H9 (cell line): ENCODE measurements around the gene RNU6-1. TPM values are rescaled to one million over a fixed set of nuclear protein-coding genes. Genes with fewer than 3 reads are reported as not detected.

Source experiments
- DNase-seq: peaks from one replicate; pipeline ENCODE4 v3.0.0-alpha.2; 2017
- H2AFZ ChIP-seq: one replicate; pipeline ENCODE4 v1.6.1; 2013; ENCODE audit warnings: mild to moderate bottlenecking, low read length, control low read depth, moderate library complexity
- H2AK5ac ChIP-seq: 2 replicates; pipeline ENCODE4 v1.6.1; 2013; ENCODE audit warnings: low read length, control low read depth, mixed read lengths; ENCODE audit not compliant: insufficient read length
- H2BK120ac ChIP-seq: one replicate; pipeline ENCODE4 v1.6.1; 2013; ENCODE audit warnings: low read depth, mild to moderate bottlenecking, low read length, control low read depth, inconsistent platforms; ENCODE audit not compliant: poor library complexity, severe bottlenecking
- H2BK12ac ChIP-seq: 2 replicates; pipeline ENCODE4 v1.6.1; 2013; ENCODE audit warnings: low read length, control low read depth, mixed read lengths, low read depth; ENCODE audit not compliant: insufficient read length
- H2BK15ac ChIP-seq: 2 replicates; pipeline ENCODE4 v1.6.1; 2013; ENCODE audit warnings: low read depth, low read length, control low read depth
- H2BK20ac ChIP-seq: one replicate; pipeline ENCODE4 v1.6.1; 2013; ENCODE audit warnings: low read depth, mild to moderate bottlenecking, low read length, control low read depth, inconsistent platforms; ENCODE audit not compliant: poor library complexity, severe bottlenecking
- H2BK5ac ChIP-seq: 2 replicates; pipeline ENCODE4 v1.6.1; 2013; ENCODE audit warnings: low read length, control low read depth, mixed read lengths; ENCODE audit not compliant: insufficient read length
- H3K14ac ChIP-seq: 2 replicates; pipeline ENCODE4 v1.6.1; 2013; ENCODE audit warnings: low read length, control low read depth; ENCODE audit not compliant: insufficient read depth
- H3K18ac ChIP-seq: 2 replicates; pipeline ENCODE4 v1.6.1; 2013; ENCODE audit warnings: low read depth, mild to moderate bottlenecking, mixed read lengths, low read length, control low read depth; ENCODE audit not compliant: insufficient read length
- H3K23ac ChIP-seq: 2 replicates; pipeline ENCODE4 v1.6.1; 2013; ENCODE audit warnings: low read length, control low read depth, mixed read lengths, low read depth; ENCODE audit not compliant: insufficient read length
- H3K23me2 ChIP-seq: 2 replicates; pipeline ENCODE4 v1.6.1; 2013; ENCODE audit warnings: low read depth, mild to moderate bottlenecking, mixed read lengths, low read length, control low read depth; ENCODE audit not compliant: insufficient read length, poor library complexity, severe bottlenecking
- H3K27ac ChIP-seq: 2 replicates; pipeline ENCODE4 v1.5.1; 2013; ENCODE audit warnings: low read length, control low read depth, mixed read lengths, low read depth; ENCODE audit not compliant: insufficient read length
- H3K27me3 ChIP-seq: 2 replicates; pipeline ENCODE4 v1.6.1; 2013; ENCODE audit warnings: low read length, control low read depth, inconsistent platforms; ENCODE audit not compliant: insufficient read depth
- H3K4ac ChIP-seq: 2 replicates; pipeline ENCODE4 v1.6.1; 2013; ENCODE audit warnings: low read depth, mild to moderate bottlenecking, control low read depth, inconsistent platforms, low read length, moderate library complexity
- H3K4me1 ChIP-seq: 2 replicates; pipeline ENCODE4 v1.6.1; 2013; ENCODE audit warnings: low read length, control low read depth, inconsistent platforms; ENCODE audit not compliant: insufficient read depth
- H3K4me2 ChIP-seq: 2 replicates; pipeline ENCODE4 v1.6.1; 2013; ENCODE audit warnings: low read length, control low read depth, mixed read lengths; ENCODE audit not compliant: insufficient read length, insufficient read depth
- H3K56ac ChIP-seq: 2 replicates; pipeline ENCODE4 v1.6.1; 2013; ENCODE audit warnings: low read depth, mild to moderate bottlenecking, mixed read lengths, low read length, control low read depth; ENCODE audit not compliant: insufficient read length
- H3K79me1 ChIP-seq: 2 replicates; pipeline ENCODE4 v1.6.1; 2013; ENCODE audit warnings: low read depth, mild to moderate bottlenecking, moderate library complexity, low read length, control low read depth, inconsistent platforms; ENCODE audit not compliant: insufficient read depth, poor library complexity, severe bottlenecking
- H3K79me2 ChIP-seq: 2 replicates; pipeline ENCODE4 v1.6.1; 2013; ENCODE audit warnings: low read length, control low read depth, inconsistent platforms; ENCODE audit not compliant: insufficient read depth
- H3K9ac ChIP-seq: 2 replicates; pipeline ENCODE4 v1.6.1; 2013; ENCODE audit warnings: low read length, control low read depth, mixed read lengths; ENCODE audit not compliant: insufficient read length; ENCODE audit errors: extremely low read depth
- H3K9me3 ChIP-seq: one replicate; pipeline ENCODE4 v1.6.1; 2013; ENCODE audit warnings: low read depth, low read length, inconsistent platforms; ENCODE audit not compliant: control insufficient read depth
- H3T11ph ChIP-seq: one replicate; pipeline ENCODE4 v1.6.1; 2013; ENCODE audit warnings: mild to moderate bottlenecking, low read length, control low read depth, inconsistent platforms
- H4K20me1 ChIP-seq: one replicate; pipeline ENCODE4 v1.6.1; 2013; ENCODE audit not compliant: control insufficient read depth, insufficient read length, insufficient read depth
- H4K5ac ChIP-seq: 2 replicates; pipeline ENCODE4 v1.6.1; 2013; ENCODE audit warnings: low read depth, mild to moderate bottlenecking, mixed read lengths, low read length, control low read depth; ENCODE audit not compliant: insufficient read length
- H4K8ac ChIP-seq: replicated peaks from 2 replicates; pipeline ENCODE4 v1.6.1; 2013; ENCODE audit warnings: low read length, control low read depth, mixed read lengths, low read depth; ENCODE audit not compliant: insufficient read length
- H4K91ac ChIP-seq: 2 replicates; pipeline ENCODE4 v1.6.1; 2013; ENCODE audit warnings: low read depth, mild to moderate bottlenecking, moderate library complexity, mixed read lengths, low read length, control low read depth; ENCODE audit not compliant: insufficient read length
- H3K27ac Mint-ChIP-seq, 3 experiments: 2 replicates in 2 of 3; 3 replicates in 1 of 3; pipeline ENCODE4 v1.8.0; 2020 to 2021; ENCODE audit warnings: mixed read lengths in 3 of 3, mild to moderate bottlenecking in 1 of 3, moderate library complexity in 1 of 3
- H3K27me3 Mint-ChIP-seq: 2 replicates; pipeline ENCODE4 v1.8.0; 2021; ENCODE audit warnings: low read depth, mild to moderate bottlenecking, moderate library complexity, mixed read lengths
- H3K36me3 Mint-ChIP-seq, 3 experiments: 2 replicates in 2 of 3; 3 replicates in 1 of 3; pipeline ENCODE4 v1.8.0; 2020 to 2021; ENCODE audit warnings: low read depth in 3 of 3, mixed read lengths in 3 of 3; ENCODE audit not compliant: insufficient read depth in 1 of 3
- H3K4me1 Mint-ChIP-seq, 2 experiments: 2 replicates each; pipeline ENCODE4 v1.8.0; 2020; ENCODE audit warnings: mixed read lengths in 2 of 2
- H3K4me3 Mint-ChIP-seq, 2 experiments: 2 replicates in 1 of 2; 3 replicates in 1 of 2; pipeline ENCODE4 v1.8.0; 2020 to 2021; ENCODE audit warnings: mild to moderate bottlenecking in 2 of 2, mixed read lengths in 2 of 2, moderate library complexity in 1 of 2
- H3K9me3 Mint-ChIP-seq, 2 experiments: 2 replicates in 1 of 2; 3 replicates in 1 of 2; pipeline ENCODE4 v1.8.0; 2020; ENCODE audit warnings: mild to moderate bottlenecking in 2 of 2, mixed read lengths in 2 of 2, moderate library complexity in 1 of 2
- CTCF ChIP-seq: fragments of 200-600 bp; sonication (generic); conservative IDR thresholded peaks from 3 replicates; pipeline ENCODE4 v1.8.0; 2021; ENCODE audit warnings: antibody characterized with exemption, mild to moderate bottlenecking
- WGBS: extraction: QIAGEN DNeasy Blood & Tissue Kit; methylation state at CpG from one replicate; pipeline ENCODE4 v1.1.7; 2013; ENCODE audit warnings: missing lambda C conversion rate, low lambda C conversion rate, mixed read lengths; ENCODE audit not compliant: insufficient read length; ENCODE audit errors: extremely low coverage; 5-methylcytosine and 5-hydroxymethylcytosine counted together
- total RNA-seq: library from RNA; stranded (reverse); gene quantifications from 2 replicates; pipeline ENCODE4 v1.2.1, GENCODE V29; 2021

The RNU6-1 gene
- total RNA-seq, 1 experiment from 2014 or later = not detected

- H3K27me3 Mint-ChIP-seq = no peaks in the 10 kb centered on the region
- H3K4ac ChIP-seq = no peak overlapping the region
- H4K5ac ChIP-seq = no peak overlapping the region
- DNase-seq = no peak
- peaks cover 7% of the 10 kb centered on the region; the same call in 1 of the 2 replicates for H3K4me1 ChIP-seq
- WGBS = no CpG with 5 or more reads among the region's 1 CpG
- H3K27ac Mint-ChIP-seq = no peak overlapping the region
- H4K20me1 ChIP-seq = no peaks in the 10 kb centered on the region
- no peak overlapping the region for H2AFZ ChIP-seq
- no peak overlapping the region for H4K8ac ChIP-seq
- H3K4me3 Mint-ChIP-seq = no peak overlapping the region
- H3K79me2 ChIP-seq = no peaks in the 10 kb centered on the region
- no peak overlapping the region for H3K4me2 ChIP-seq
- no peak overlapping the region for H3K18ac ChIP-seq
- peaks cover 2 to 3% of the 10 kb centered on the region in 2 experiments; a peak in 4 of 5 replicates for H3K9me3 Mint-ChIP-seq
- no peak overlapping the region for H3K27ac ChIP-seq
- peaks cover 48 to 53% of the 10 kb centered on the region in 2 experiments for H3K4me1 Mint-ChIP-seq
- TF ChIP-seq CTCF = no peak
- H3K23me2 ChIP-seq = no peaks in the 10 kb centered on the region
- no peak overlapping the region for H2BK120ac ChIP-seq
- H3K36me3 Mint-ChIP-seq = peaks cover 0 to 5% (median 0%) of the 10 kb centered on the region in 3 experiments; a peak in 1 of 7 replicates
- H4K91ac ChIP-seq = no peak overlapping the region
- no peaks in the 10 kb centered on the region for H3K9me3 ChIP-seq
- no peak overlapping the region for H2BK20ac ChIP-seq
- H3K14ac ChIP-seq = no peak overlapping the region
- H3K56ac ChIP-seq = no peak overlapping the region
- H2BK12ac ChIP-seq = no peak overlapping the region
- H2AK5ac ChIP-seq = no peak overlapping the region
- no peaks in the 10 kb centered on the region for H3K79me1 ChIP-seq
- H3T11ph ChIP-seq = no peak overlapping the region
- no peaks in the 10 kb centered on the region for H3K27me3 ChIP-seq
- no peak overlapping the region for H2BK5ac ChIP-seq
- no peak overlapping the region for H3K23ac ChIP-seq
- no peak overlapping the region for H2BK15ac ChIP-seq
- no peak overlapping the region for H3K9ac ChIP-seq
These were observed 9.7 kb upstream of the RNU6-1 start for GRCh38 chr15:67849538-67849937.
